Osteocyte (in vitro differentiated cells): Measurements from ENCODE around the gene ATG13. TPM values are rescaled to one million over a fixed set of nuclear protein-coding genes. Genes with fewer than 3 reads are reported as not detected.

ENCODE experiments used
- DNase-seq: peaks from one replicate; pipeline ENCODE4 v3.0.0; 2021; ENCODE audit warnings: mixed read lengths; ENCODE audit not compliant: unreplicated experiment; ENCODE audit errors: extremely low spot score
- H3K27ac Mint-ChIP-seq: one replicate; pipeline ENCODE4 v1.8.0; 2021; ENCODE audit warnings: mild to moderate bottlenecking, mixed read lengths; ENCODE audit not compliant: unreplicated experiment
- H3K27me3 Mint-ChIP-seq: one replicate; pipeline ENCODE4 v1.8.0; 2021; ENCODE audit warnings: mixed read lengths; ENCODE audit not compliant: unreplicated experiment
- H3K36me3 Mint-ChIP-seq: one replicate; pipeline ENCODE4 v1.8.0; 2021; ENCODE audit warnings: mixed read lengths; ENCODE audit not compliant: unreplicated experiment
- H3K4me1 Mint-ChIP-seq: one replicate; pipeline ENCODE4 v1.8.0; 2021; ENCODE audit warnings: mixed read lengths; ENCODE audit not compliant: unreplicated experiment
- H3K4me3 Mint-ChIP-seq: one replicate; pipeline ENCODE4 v1.8.0; 2021; ENCODE audit warnings: mild to moderate bottlenecking, moderate library complexity, mixed read lengths; ENCODE audit not compliant: unreplicated experiment
- H3K9me3 Mint-ChIP-seq: one replicate; pipeline ENCODE4 v1.8.0; 2021; ENCODE audit warnings: mixed read lengths; ENCODE audit not compliant: unreplicated experiment
- CTCF ChIP-seq: fragments of 200-600 bp; sonication (generic); IDR thresholded peaks from 2 replicates; pipeline ENCODE4 v1.5.0; 2021; ENCODE audit warnings: antibody characterized with exemption, mild to moderate bottlenecking, moderate library complexity
- total RNA-seq: library from RNA; stranded (reverse); gene quantifications from 2 replicates; pipeline ENCODE4 v1.2.1, GENCODE V29; 2021

ATG13 gene
- total RNA-seq, 1 donor from 2014 or later = 87.2 TPM

GRCh38 chr11:46719543-46720218, 102.3 kb downstream of the ATG13 start:
- H3K4me3 Mint-ChIP-seq = no peak overlapping the region
- H3K9me3 Mint-ChIP-seq = no peaks in the 10 kb centered on the region
- no peak for DNase-seq
- no peak for TF ChIP-seq CTCF
- no peak overlapping the region for H3K27ac Mint-ChIP-seq
- peaks cover 16% of the 10 kb centered on the region for H3K4me1 Mint-ChIP-seq
- H3K27me3 Mint-ChIP-seq = no peaks in the 10 kb centered on the region
- no peaks in the 10 kb centered on the region for H3K36me3 Mint-ChIP-seq

- Mint-ChIP-seq H3K27ac (no peak overlapping the region), H3K27me3 (no peaks in the 10 kb centered on the region), H3K4me1 (peaks cover 8% of the 10 kb centered on the region), H3K4me3 (no peak overlapping the region), H3K36me3 (no peaks in the 10 kb centered on the region), H3K9me3 (no peaks in the 10 kb centered on the region)
- no peak for DNase-seq
- no peak for TF ChIP-seq CTCF
These were observed 103.9 kb downstream of the ATG13 start for GRCh38 chr11:46721286-46721685.

GRCh38 chr11:46722566-46723358, 105.4 kb downstream of the ATG13 start:
- no peaks in the 10 kb centered on the region for H3K9me3 Mint-ChIP-seq
- H3K4me3 Mint-ChIP-seq = no peak overlapping the region
- H3K36me3 Mint-ChIP-seq = no peaks in the 10 kb centered on the region
- no peak overlapping the region for H3K27ac Mint-ChIP-seq
- TF ChIP-seq CTCF = no peak
- no peak for DNase-seq
- H3K4me1 Mint-ChIP-seq = peaks cover 8% of the 10 kb centered on the region
- H3K27me3 Mint-ChIP-seq = no peaks in the 10 kb centered on the region

- H3K9me3 Mint-ChIP-seq = no peaks in the 10 kb centered on the region
- no peaks in the 10 kb centered on the region for H3K36me3 Mint-ChIP-seq
- H3K4me3 Mint-ChIP-seq = no peak overlapping the region
- no peak for DNase-seq
- peaks cover 6% of the 10 kb centered on the region for H3K4me1 Mint-ChIP-seq
- no peaks in the 10 kb centered on the region for H3K27me3 Mint-ChIP-seq
- H3K27ac Mint-ChIP-seq = no peak overlapping the region
- no peak for TF ChIP-seq CTCF
These were observed 106.0 kb downstream of the ATG13 start for GRCh38 chr11:46723359-46723680.

GRCh38 chr11:46724088-46724487, 106.7 kb downstream of the ATG13 start:
- Mint-ChIP-seq H3K4me1 (peaks cover 3% of the 10 kb centered on the region), H3K9me3 (no peaks in the 10 kb centered on the region), H3K27me3 (no peaks in the 10 kb centered on the region), H3K27ac (no peak overlapping the region), H3K4me3 (no peak overlapping the region), H3K36me3 (no peaks in the 10 kb centered on the region)
- no peak for TF ChIP-seq CTCF
- no peak for DNase-seq

Other genes with a start within 250 kb of the ATG13 start
- 163 and 171 TPM in 2 replicates for gene MDK, start 235.9 kb upstream of the ATG13 start, total RNA-seq
- gene CHRM4, start 225.8 kb upstream of the ATG13 start, total RNA-seq = 0.21 TPM in 1 of 2 replicates, not detected in the other
- 32.1 and 37.7 TPM in 2 replicates for gene AMBRA1, start 23.5 kb upstream of the ATG13 start, total RNA-seq
- 6.1 and 6.7 TPM in 2 replicates for gene HARBI1, start 326 bp upstream of the ATG13 start, total RNA-seq
- gene ARHGAP1, start 83.1 kb downstream of the ATG13 start, total RNA-seq = 97.2 and 98.1 TPM in 2 replicates
- gene ZNF408, start 83.5 kb downstream of the ATG13 start, total RNA-seq = 11.2 and 14.5 TPM in 2 replicates
- 0.19 TPM in 1 of 2 replicates, not detected in the other for gene F2, start 101.7 kb downstream of the ATG13 start, total RNA-seq
- gene CKAP5, start 228.7 kb downstream of the ATG13 start, total RNA-seq = 101 and 113 TPM in 2 replicates